Hepatocyte (in vitro differentiated cells): ENCODE results near the gene MAP3K5. TPM values are rescaled to one million over a fixed set of nuclear protein-coding genes. Genes with fewer than 3 reads are reported as not detected.

Experiments used
- DNase-seq: peaks from one replicate; pipeline ENCODE4 v3.0.0-alpha.2; 2016; ENCODE audit warnings: low spot score
- H2AFZ ChIP-seq: fragments of 200-600 bp; sonication (generic); 2 replicates; pipeline ENCODE4 v1.6.0; 2016; ENCODE audit warnings: antibody characterized with exemption, mild to moderate bottlenecking
- H3K27ac ChIP-seq: fragments of 200-600 bp; sonication (generic); 2 replicates; pipeline ENCODE4 v1.5.1; 2016; ENCODE audit warnings: mild to moderate bottlenecking
- H3K27me3 ChIP-seq: fragments of 200-600 bp; sonication (generic); 2 replicates; pipeline ENCODE4 v1.6.1; 2016
- H3K36me3 ChIP-seq: fragments of 200-600 bp; sonication (generic); replicated peaks from 2 replicates; pipeline ENCODE4 v1.5.1; 2016; ENCODE audit warnings: low read depth; ENCODE audit not compliant: insufficient read depth
- H3K4me1 ChIP-seq: fragments of 200-600 bp; sonication (generic); 2 replicates; pipeline ENCODE4 v1.5.1; 2016; ENCODE audit warnings: mild to moderate bottlenecking, moderate library complexity; ENCODE audit not compliant: insufficient read depth
- H3K4me2 ChIP-seq: fragments of 200-600 bp; sonication (generic); 2 replicates; pipeline ENCODE4 v1.6.0; 2016
- H3K4me3 ChIP-seq: fragments of 200-600 bp; sonication (generic); 2 replicates; pipeline ENCODE4 v1.5.1; 2016; ENCODE audit warnings: mild to moderate bottlenecking
- H3K79me2 ChIP-seq: fragments of 200-600 bp; sonication (generic); 2 replicates; pipeline ENCODE4 v1.6.0; 2017; ENCODE audit warnings: mild to moderate bottlenecking
- H3K9me2 ChIP-seq: fragments of 200-600 bp; sonication (generic); replicated peaks from 2 replicates; pipeline ENCODE4 v1.6.0; 2017; ENCODE audit warnings: mild to moderate bottlenecking; ENCODE audit not compliant: insufficient read depth
- H3K9me3 ChIP-seq: fragments of 200-600 bp; sonication (generic); 2 replicates; pipeline ENCODE4 v1.5.1; 2016; ENCODE audit warnings: low read depth, mild to moderate bottlenecking
- H4K20me1 ChIP-seq: fragments of 200-600 bp; sonication (generic); 2 replicates; pipeline ENCODE4 v1.6.0; 2016; ENCODE audit warnings: mild to moderate bottlenecking; ENCODE audit not compliant: insufficient read depth, poor library complexity, severe bottlenecking
- CTCF ChIP-seq: fragments of 200-600 bp; sonication (generic); IDR thresholded peaks from 2 replicates; pipeline ENCODE4 v1.5.1; 2016; ENCODE audit warnings: antibody characterized with exemption, mild to moderate bottlenecking; ENCODE audit not compliant: poor library complexity
- EZH2 ChIP-seq: fragments of 200-600 bp; sonication (generic); IDR thresholded peaks from 2 replicates; pipeline ENCODE4 v1.6.1; 2016; ENCODE audit warnings: antibody characterized with exemption, mild to moderate bottlenecking, borderline replicate concordance
- EZH2phosphoT487 ChIP-seq: fragments of 200-600 bp; sonication (generic); IDR thresholded peaks from one replicate; pipeline ENCODE4 v1.6.1; 2018; ENCODE audit warnings: antibody characterized with exemption, mild to moderate bottlenecking, low read depth, moderate library complexity; ENCODE audit not compliant: unreplicated experiment, severe bottlenecking
- WGBS: methylation state at CpG from one replicate; pipeline ENCODE4 v1.1.6; 2016; ENCODE audit warnings: low lambda C conversion rate; ENCODE audit errors: missing lambda C conversion rate; 5-methylcytosine and 5-hydroxymethylcytosine counted together
- polyA plus RNA-seq: library from polyadenylated mRNA; unstranded; fragments of >200 nt; fragmentation: Nextera tagmentation; extraction: Ambion mirVana; gene quantifications from 2 replicates; pipeline ENCODE4 v1.2.1, GENCODE V29; 2016
- total RNA-seq: library from RNA; depleted of rRNA; stranded (reverse); fragments of >200 nt; gene quantifications from 2 replicates; pipeline ENCODE4 v1.2.3, GENCODE V29; 2014

The MAP3K5 gene
- total and polyA plus RNA-seq, 2 experiments from 2014 or later, result 2.2 to 5.9 TPM

GRCh38 chr6:136734977-136735376 is 57.3 kb downstream of the MAP3K5 start:
- Histone ChIP-seq H3K9me2 (no peaks in the 10 kb centered on the region), H3K4me3 (no peak overlapping the region), H4K20me1 (no peaks in the 10 kb centered on the region), H3K9me3 (no peaks in the 10 kb centered on the region), H3K4me2 (no peak overlapping the region), H3K36me3 (no peaks in the 10 kb centered on the region), H3K27ac (no peak overlapping the region), H3K79me2 (no peaks in the 10 kb centered on the region), H2AFZ (no peak overlapping the region), H3K27me3 (no peaks in the 10 kb centered on the region), H3K4me1 (no peaks in the 10 kb centered on the region)
- no peak for TF ChIP-seq EZH2phosphoT487
- TF ChIP-seq CTCF, result no peak
- no peak for TF ChIP-seq EZH2
- WGBS, result 92% methylated on average over 1 of the region's 1 CpG
- DNase-seq, result no peak

- Histone ChIP-seq H3K27ac (no peak overlapping the region), H3K4me1 (no peaks in the 10 kb centered on the region), H4K20me1 (no peaks in the 10 kb centered on the region), H3K36me3 (no peaks in the 10 kb centered on the region), H3K9me2 (no peaks in the 10 kb centered on the region), H3K4me2 (no peak overlapping the region), H2AFZ (no peak overlapping the region), H3K79me2 (no peaks in the 10 kb centered on the region), H3K4me3 (no peak overlapping the region), H3K9me3 (no peaks in the 10 kb centered on the region), H3K27me3 (no peaks in the 10 kb centered on the region)
- WGBS, result 96% methylated on average over 3 of the region's 3 CpGs
- no peak for DNase-seq
- TF ChIP-seq EZH2, result no peak
- TF ChIP-seq EZH2phosphoT487, result no peak
- no peak for TF ChIP-seq CTCF
Measured at GRCh38 chr6:136732889-136733288, 59.4 kb downstream of the MAP3K5 start.

GRCh38 chr6:136729832-136730231 is 62.4 kb downstream of the MAP3K5 start:
- no peaks in the 10 kb centered on the region for H4K20me1 ChIP-seq
- TF ChIP-seq CTCF, result no peak
- TF ChIP-seq EZH2, result no peak
- no peak for TF ChIP-seq EZH2phosphoT487
- H3K9me2 ChIP-seq, result no peaks in the 10 kb centered on the region
- no peaks in the 10 kb centered on the region for H3K4me1 ChIP-seq
- no peak overlapping the region for H2AFZ ChIP-seq
- 90% methylated on average over 5 of the region's 5 CpGs for WGBS
- DNase-seq, result no peak
- H3K27ac ChIP-seq, result no peak overlapping the region
- no peaks in the 10 kb centered on the region for H3K9me3 ChIP-seq
- H3K36me3 ChIP-seq, result no peaks in the 10 kb centered on the region
- no peaks in the 10 kb centered on the region for H3K79me2 ChIP-seq
- no peaks in the 10 kb centered on the region for H3K27me3 ChIP-seq
- no peak overlapping the region for H3K4me2 ChIP-seq
- H3K4me3 ChIP-seq, result no peak overlapping the region

- Histone ChIP-seq H3K4me1 (no peaks in the 10 kb centered on the region), H3K79me2 (no peaks in the 10 kb centered on the region), H3K9me2 (no peaks in the 10 kb centered on the region), H3K9me3 (no peaks in the 10 kb centered on the region), H3K4me3 (no peak overlapping the region), H4K20me1 (no peaks in the 10 kb centered on the region), H3K4me2 (no peak overlapping the region), H3K27ac (no peak overlapping the region), H3K27me3 (no peaks in the 10 kb centered on the region), H2AFZ (no peak overlapping the region), H3K36me3 (no peaks in the 10 kb centered on the region)
- 86% methylated on average over 4 of the region's 4 CpGs for WGBS
- DNase-seq, result no peak
- TF ChIP-seq EZH2 (no peak), CTCF (no peak), EZH2phosphoT487 (no peak)
Measured at GRCh38 chr6:136728976-136729515, 63.2 kb downstream of the MAP3K5 start.
